ENCODE data around the gene RFK. TPM values are rescaled to one million over a fixed set of nuclear protein-coding genes. Genes with fewer than 3 reads are reported as not detected.
"Not testable (repeated sequence)": the region's sequence is repeated elsewhere in the genome, so short reads cannot be mapped to it uniquely, and the experiment has no call there.

Gene RFK
- total RNA-seq, 3 donors from 2014 or later (not counting 1 experiment from before 2014, with no cell fraction given), result 8.7 to 11.5 (median 9.2) TPM

DNA sequence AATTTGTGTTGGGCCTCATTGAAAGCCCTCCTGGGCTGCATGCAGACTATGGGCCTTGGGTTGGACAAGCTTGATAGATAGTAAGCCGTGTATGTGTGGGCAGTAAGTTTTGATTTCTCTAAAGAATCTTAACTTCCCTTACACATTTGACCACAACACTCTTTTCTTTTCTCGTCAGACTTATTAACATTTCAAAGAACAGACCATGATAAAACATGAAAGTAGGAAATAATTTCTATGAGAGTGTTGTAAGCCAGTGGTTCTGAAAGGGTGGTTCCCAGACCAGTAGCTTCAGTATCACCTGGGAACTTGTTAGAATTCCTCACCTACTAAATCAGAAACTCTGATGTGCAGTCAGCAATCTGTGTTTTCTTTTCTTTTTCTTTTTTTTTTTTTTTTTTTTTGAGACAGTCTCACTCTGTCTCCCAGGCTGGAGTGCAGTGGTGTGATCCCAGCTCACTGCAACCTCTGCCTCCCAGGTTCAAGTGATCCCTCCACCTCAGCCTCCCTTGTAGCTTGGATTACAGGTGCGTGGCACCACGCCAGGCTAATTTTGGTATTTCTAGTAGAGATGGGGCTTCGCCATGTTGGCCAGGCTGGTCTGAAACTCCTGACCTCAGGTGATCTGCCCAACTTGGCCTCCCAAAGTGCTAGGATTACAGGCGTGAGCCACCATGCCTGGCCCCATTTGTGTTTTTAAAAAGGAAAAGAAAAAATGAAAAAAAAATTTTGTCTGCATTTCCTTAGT, 44.8 kb upstream of the RFK start:
- intact Hi-C loops (cut with micrococcal nuclease), result no loop called here
- ATAC-seq, result no peak
- peaks cover 7 to 8% of the 10 kb centered on the region in 2 donors for H3K27me3 Mint-ChIP-seq (ENCODE audit: low read depth in 2 of 2)

GRCh38 chr9:76437017-76437699, 42.9 kb upstream of the RFK start:
- H3K4me3 Mint-ChIP-seq, result not testable (repeated sequence)

More for the DNA sequence above, 44.8 kb upstream of the RFK start:
- DNase-seq, result no peak
- Histone ChIP-seq H3K27ac (ENCODE audit: low read length) (no peak overlapping the region), H3K4me1 (ENCODE audit: control insufficient read depth, insufficient read depth, low read length) (no peaks in the 10 kb centered on the region), H3K36me3 (ENCODE audit: control insufficient read depth, insufficient read depth, low read length) (no peaks in the 10 kb centered on the region), H3K27me3 (ENCODE audit: control insufficient read depth, insufficient read depth, low read length) (no peaks in the 10 kb centered on the region), H3K9me3 (ENCODE audit: control insufficient read depth, insufficient read depth, low read length) (no peaks in the 10 kb centered on the region), H3K4me3 (ENCODE audit: low read length) (no peak overlapping the region)
- no peaks in the 10 kb centered on the region for H3K9me3 Mint-ChIP-seq
- TF ChIP-seq, protein P1, sequence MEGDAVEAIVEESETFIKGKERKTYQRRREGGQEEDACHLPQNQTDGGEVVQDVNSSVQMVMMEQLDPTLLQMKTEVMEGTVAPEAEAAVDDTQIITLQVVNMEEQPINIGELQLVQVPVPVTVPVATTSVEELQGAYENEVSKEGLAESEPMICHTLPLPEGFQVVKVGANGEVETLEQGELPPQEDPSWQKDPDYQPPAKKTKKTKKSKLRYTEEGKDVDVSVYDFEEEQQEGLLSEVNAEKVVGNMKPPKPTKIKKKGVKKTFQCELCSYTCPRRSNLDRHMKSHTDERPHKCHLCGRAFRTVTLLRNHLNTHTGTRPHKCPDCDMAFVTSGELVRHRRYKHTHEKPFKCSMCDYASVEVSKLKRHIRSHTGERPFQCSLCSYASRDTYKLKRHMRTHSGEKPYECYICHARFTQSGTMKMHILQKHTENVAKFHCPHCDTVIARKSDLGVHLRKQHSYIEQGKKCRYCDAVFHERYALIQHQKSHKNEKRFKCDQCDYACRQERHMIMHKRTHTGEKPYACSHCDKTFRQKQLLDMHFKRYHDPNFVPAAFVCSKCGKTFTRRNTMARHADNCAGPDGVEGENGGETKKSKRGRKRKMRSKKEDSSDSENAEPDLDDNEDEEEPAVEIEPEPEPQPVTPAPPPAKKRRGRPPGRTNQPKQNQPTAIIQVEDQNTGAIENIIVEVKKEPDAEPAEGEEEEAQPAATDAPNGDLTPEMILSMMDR (IDR thresholded peaks at IDR 0.05), result no peak
- WGBS (ENCODE audit: insufficient coverage), result 80% methylated on average over 4 of the region's 6 CpGs
- H3K36me3 Mint-ChIP-seq, result no peaks in the 10 kb centered on the region
- no peaks in the 10 kb centered on the region for H3K4me1 Mint-ChIP-seq
- no peak overlapping the region for H3K4me3 Mint-ChIP-seq
- no peak overlapping the region for H3K27ac Mint-ChIP-seq

DNA sequence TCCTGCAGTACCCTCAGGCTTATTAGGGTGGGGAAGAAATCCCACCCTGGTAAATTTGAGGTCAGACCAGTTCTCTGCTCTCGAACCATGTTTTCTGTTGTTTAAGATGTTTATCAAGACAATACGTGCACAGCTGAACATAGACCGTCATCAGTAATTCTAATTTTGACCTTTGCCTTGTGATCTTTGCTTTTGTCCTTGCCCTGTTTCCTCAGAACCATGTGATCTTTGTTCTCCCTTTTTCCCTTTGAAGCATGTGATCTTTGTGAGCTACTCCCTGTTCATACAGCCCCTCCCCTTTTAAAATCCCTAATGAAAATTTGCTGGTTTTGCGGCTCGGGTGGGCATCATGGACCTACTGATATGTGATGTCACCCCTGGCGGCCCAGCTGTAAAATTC, 40.7 kb upstream of the RFK start:
- H3K27me3 Mint-ChIP-seq (ENCODE audit: low read depth in 2 of 2); intact Hi-C loops (cut with micrococcal nuclease); H3K4me1 Mint-ChIP-seq; H3K36me3 ChIP-seq (ENCODE audit: control insufficient read depth, insufficient read depth, low read length); H3K4me1 ChIP-seq (ENCODE audit: control insufficient read depth, insufficient read depth, low read length); H3K4me3 ChIP-seq (ENCODE audit: low read length); H3K27ac ChIP-seq (ENCODE audit: low read length); H3K9me3 ChIP-seq (ENCODE audit: control insufficient read depth, insufficient read depth, low read length); H3K27me3 ChIP-seq (ENCODE audit: control insufficient read depth, insufficient read depth, low read length); H3K27ac Mint-ChIP-seq; H3K36me3 Mint-ChIP-seq; DNase-seq; H3K9me3 Mint-ChIP-seq; H3K4me3 Mint-ChIP-seq; ATAC-seq: not testable (repeated sequence)
- WGBS (ENCODE audit: insufficient coverage), result 95% methylated on average over 6 of the region's 6 CpGs

More at GRCh38 chr9:76437017-76437699, 42.9 kb upstream of the RFK start:
- H3K9me3 Mint-ChIP-seq; H3K4me1 ChIP-seq (ENCODE audit: control insufficient read depth, insufficient read depth, low read length); H3K4me1 Mint-ChIP-seq; ATAC-seq; H3K27me3 ChIP-seq (ENCODE audit: control insufficient read depth, insufficient read depth, low read length); intact Hi-C loops (cut with micrococcal nuclease); H3K27ac ChIP-seq (ENCODE audit: low read length); H3K27ac Mint-ChIP-seq; H3K36me3 ChIP-seq (ENCODE audit: control insufficient read depth, insufficient read depth, low read length); DNase-seq; H3K36me3 Mint-ChIP-seq; H3K27me3 Mint-ChIP-seq (ENCODE audit: low read depth in 2 of 2); H3K9me3 ChIP-seq (ENCODE audit: control insufficient read depth, insufficient read depth, low read length); H3K4me3 ChIP-seq (ENCODE audit: low read length): not testable (repeated sequence)
- WGBS (ENCODE audit: insufficient coverage), result 100% methylated on average over 7 of the region's 9 CpGs

DNA sequence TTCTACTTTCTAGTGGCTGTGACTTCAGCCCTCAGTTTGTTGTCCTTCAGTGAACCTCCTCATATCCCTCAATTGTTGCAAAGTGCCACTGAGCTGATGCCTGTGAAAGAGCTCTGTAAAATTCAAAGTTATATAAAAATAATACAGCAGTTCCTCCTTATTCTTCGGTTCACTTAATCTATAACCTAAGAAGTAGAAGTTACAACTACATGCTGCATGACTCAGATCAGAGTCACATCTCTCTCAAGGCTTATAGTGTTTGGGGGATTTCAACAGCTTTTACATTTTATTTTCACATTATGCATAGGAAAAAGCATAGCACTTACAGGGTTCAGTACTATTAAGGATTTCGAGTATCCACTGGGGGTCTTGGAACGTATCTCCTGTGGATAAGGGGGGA, 39.6 kb upstream of the RFK start:
- Mint-ChIP-seq H3K36me3 (no peaks in the 10 kb centered on the region), H3K4me1 (no peaks in the 10 kb centered on the region), H3K9me3 (no peaks in the 10 kb centered on the region), H3K4me3 (no peak overlapping the region), H3K27me3 (ENCODE audit: low read depth in 2 of 2) (peaks cover 8 to 9% of the 10 kb centered on the region in 2 donors), H3K27ac (no peak overlapping the region)
- WGBS (ENCODE audit: insufficient coverage), result 60% methylated on average over 1 of the region's 3 CpGs
- no peaks in the 10 kb centered on the region for H3K9me3 ChIP-seq (ENCODE audit: control insufficient read depth, insufficient read depth, low read length)
- TF ChIP-seq, protein P1 (IDR thresholded peaks at IDR 0.05), result no peak
- H3K27me3 ChIP-seq (ENCODE audit: control insufficient read depth, insufficient read depth, low read length), result no peaks in the 10 kb centered on the region
- H3K4me3 ChIP-seq (ENCODE audit: low read length), result no peak overlapping the region
- H3K4me1 ChIP-seq (ENCODE audit: control insufficient read depth, insufficient read depth, low read length), result no peaks in the 10 kb centered on the region
- no peaks in the 10 kb centered on the region for H3K36me3 ChIP-seq (ENCODE audit: control insufficient read depth, insufficient read depth, low read length)
- DNase-seq (no peak), ATAC-seq (no peak)
- H3K27ac ChIP-seq (ENCODE audit: low read length), result no peak overlapping the region
- intact Hi-C loops (cut with micrococcal nuclease), result no loop called here

Measured in natural killer cell (primary cell).